Measurements from ENCODE around the gene VENTX. TPM values are rescaled to one million over a fixed set of nuclear protein-coding genes. Genes with fewer than 3 reads are reported as not detected.

Gene VENTX
- total RNA-seq, 2 donors from 2014 or later: 0.26 TPM; not detected in 1

GRCh38 chr10:133209117-133209516 is 28.5 kb upstream of the VENTX start:
- TF ChIP-seq CTCF (IDR thresholded peaks at IDR 0.05): no peak
- TF ChIP-seq POLR2A (IDR thresholded peaks at IDR 0.05): no peak
- Histone ChIP-seq H3K4me1 (no peaks in the 10 kb centered on the region), H3K9me3 (no peaks in the 10 kb centered on the region), H3K27me3 (no peaks in the 10 kb centered on the region), H3K36me3 (replicated peaks in 1 of 2; ENCODE audit: insufficient read depth in 1 of 2, low read depth in 2 of 2) (no peaks in the 10 kb centered on the region), H3K27ac (no peak overlapping the region), H3K4me3 (no peak overlapping the region)
- ATAC-seq (no peak), DNase-seq (no peak)
- intact Hi-C loops (cut with DNase I): no loop called here
- WGBS, 2 donors: 85 to 89% methylated on average over 14 of the region's 14 CpGs

GRCh38 chr10:133209641-133210040 is 28.0 kb upstream of the VENTX start:
- ATAC-seq (no peak), DNase-seq (no peak)
- no peaks in the 10 kb centered on the region for H3K36me3 ChIP-seq (replicated peaks in 1 of 2; ENCODE audit: insufficient read depth in 1 of 2, low read depth in 2 of 2)
- no peak overlapping the region for H3K27ac ChIP-seq
- intact Hi-C loops (cut with DNase I): no loop called here
- TF ChIP-seq CTCF (IDR thresholded peaks at IDR 0.05) (no peak), POLR2A (IDR thresholded peaks at IDR 0.05) (no peak)
- peaks cover 0 to 3% of the 10 kb centered on the region in 2 donors for H3K27me3 ChIP-seq
- WGBS, 2 donors: 63 to 75% methylated on average over 2 to 17 of the region's 20 CpGs
- no peaks in the 10 kb centered on the region for H3K9me3 ChIP-seq
- H3K4me3 ChIP-seq: no peak overlapping the region
- H3K4me1 ChIP-seq: no peaks in the 10 kb centered on the region

- 58 to 60% methylated on average over 26 to 27 of the region's 27 CpGs for WGBS, 2 donors
- H3K4me1 ChIP-seq: no peaks in the 10 kb centered on the region
- ATAC-seq (no peak), DNase-seq (no peak)
- peaks cover 0 to 3% of the 10 kb centered on the region in 2 donors for H3K27me3 ChIP-seq
- no peak overlapping the region for H3K4me3 ChIP-seq
- TF ChIP-seq POLR2A (IDR thresholded peaks at IDR 0.05) (no peak), CTCF (IDR thresholded peaks at IDR 0.05) (no peak)
- intact Hi-C loops (cut with DNase I): no loop called here
- H3K36me3 ChIP-seq (replicated peaks in 1 of 2; ENCODE audit: insufficient read depth in 1 of 2, low read depth in 2 of 2): no peaks in the 10 kb centered on the region
- no peaks in the 10 kb centered on the region for H3K9me3 ChIP-seq
- no peak overlapping the region for H3K27ac ChIP-seq
Observed at GRCh38 chr10:133210398-133211140, 27.1 kb upstream of the VENTX start.

- DNase-seq: no peak
- Histone ChIP-seq H3K27me3 (peaks cover 0 to 3% of the 10 kb centered on the region in 2 donors), H3K9me3 (no peaks in the 10 kb centered on the region), H3K36me3 (replicated peaks in 1 of 2; ENCODE audit: insufficient read depth in 1 of 2, low read depth in 2 of 2) (no peaks in the 10 kb centered on the region), H3K27ac (no peak overlapping the region), H3K4me1 (no peaks in the 10 kb centered on the region), H3K4me3 (no peak overlapping the region)
- intact Hi-C loops (cut with DNase I): no loop called here
- TF ChIP-seq CTCF (IDR thresholded peaks at IDR 0.05) (no peak), POLR2A (IDR thresholded peaks at IDR 0.05) (no peak)
- 54 to 63% methylated on average over 6 to 25 of the region's 25 CpGs for WGBS, 2 donors
- no peak for ATAC-seq
Observed at GRCh38 chr10:133211141-133211830, 26.4 kb upstream of the VENTX start.

All from body of pancreas (tissue), 4 donors.